CD14-positive monocyte (primary cell): Measurements from ENCODE around the gene EPN3. TPM values are rescaled to one million over a fixed set of nuclear protein-coding genes. Genes with fewer than 3 reads are reported as not detected.

Experiments used
- DNase-seq, 3 donors: peaks; one replicate each; pipeline ENCODE4 v3.0.0-alpha.2; 2011 to 2022
- H2AFZ ChIP-seq: 2 replicates; pipeline ENCODE4 v1.6.0; 2012; ENCODE audit warnings: mild to moderate bottlenecking, low read depth, low read length, inconsistent platforms; ENCODE audit not compliant: insufficient read depth, poor library complexity, severe bottlenecking
- H3K27ac ChIP-seq, 2 donors: 1 replicate in 1 of 2; 2 replicates in 1 of 2; pipeline ENCODE4 v1.5.1; 2012 to 2013; ENCODE audit warnings: low read length in 2 of 2, control low read depth in 1 of 2, inconsistent platforms in 1 of 2, low read depth in 1 of 2, mild to moderate bottlenecking in 1 of 2
- H3K27me3 ChIP-seq, 2 donors: one replicate each; pipeline versions ENCODE4 v1.6.0 to v1.6.1; 2011 to 2013; ENCODE audit warnings: low read length in 2 of 2; ENCODE audit not compliant: control insufficient read depth in 2 of 2, insufficient read depth in 2 of 2
- H3K36me3 ChIP-seq, 2 donors: replicated peaks in 1 of 2; 1 replicate in 1 of 2; 2 replicates in 1 of 2; pipeline versions ENCODE4 v1.5.1 to v1.6.1; 2012 to 2013; ENCODE audit warnings: low read length in 2 of 2, control low read depth in 1 of 2, inconsistent platforms in 1 of 2, mild to moderate bottlenecking in 1 of 2; ENCODE audit not compliant: insufficient read depth in 2 of 2, control insufficient read depth in 1 of 2
- H3K4me1 ChIP-seq, 2 donors: 1 replicate in 1 of 2; 2 replicates in 1 of 2; pipeline versions ENCODE4 v1.5.1 to v1.6.1; 2012 to 2013; ENCODE audit warnings: low read length in 2 of 2, control low read depth in 1 of 2, inconsistent platforms in 1 of 2, mild to moderate bottlenecking in 1 of 2, moderate library complexity in 1 of 2; ENCODE audit not compliant: insufficient read depth in 2 of 2, control insufficient read depth in 1 of 2
- H3K4me2 ChIP-seq: replicated peaks from 2 replicates; pipeline ENCODE3; 2012; ENCODE audit warnings: low read length, moderate library complexity, mild to moderate bottlenecking; ENCODE audit not compliant: poor library complexity, severe bottlenecking; ENCODE audit errors: extremely low read depth
- H3K4me3 ChIP-seq, 3 experiments: fragments of 200-600 bp in 1 of 3; sonication (generic) in 1 of 3; replicated peaks in 1 of 3; 1 replicate in 2 of 3; 2 replicates in 1 of 3; pipeline ENCODE4 v1.5.1; 2011 to 2013; ENCODE audit warnings: low read length in 3 of 3, mild to moderate bottlenecking in 3 of 3, control low read depth in 2 of 3, low read depth in 2 of 3, inconsistent platforms in 1 of 3, moderate library complexity in 1 of 3
- H3K79me2 ChIP-seq: 2 replicates; pipeline ENCODE4 v1.6.0; 2012; ENCODE audit warnings: mild to moderate bottlenecking, control low read depth, inconsistent platforms, low read length, moderate library complexity; ENCODE audit not compliant: insufficient read depth
- H3K9ac ChIP-seq: 2 replicates; pipeline ENCODE4 v1.6.0; 2017; ENCODE audit warnings: low read length, mild to moderate bottlenecking; ENCODE audit not compliant: insufficient read depth, poor library complexity, severe bottlenecking
- H3K9me3 ChIP-seq, 2 donors: replicated peaks in 1 of 2; 1 replicate in 1 of 2; 2 replicates in 1 of 2; pipeline versions ENCODE4 v1.5.1 to v1.6.1; 2012 to 2013; ENCODE audit warnings: low read length in 2 of 2, control low read depth in 1 of 2; ENCODE audit not compliant: control insufficient read depth in 1 of 2, insufficient read depth in 1 of 2
- H4K20me1 ChIP-seq: 2 replicates; pipeline ENCODE4 v1.6.0; 2012; ENCODE audit warnings: mild to moderate bottlenecking, low read length, control low read depth, moderate library complexity; ENCODE audit not compliant: insufficient read depth
- H3K27ac Mint-ChIP-seq, 7 donors: one replicate each; pipeline ENCODE4 v1.8.0; 2020; ENCODE audit warnings: mild to moderate bottlenecking in 7 of 7, mixed read lengths in 7 of 7, moderate library complexity in 6 of 7, inconsistent platforms in 2 of 7
- H3K27me3 Mint-ChIP-seq, 3 donors: one replicate each; pipeline ENCODE4 v1.8.0; 2021 to 2022; ENCODE audit warnings: low read depth in 3 of 3, mild to moderate bottlenecking in 3 of 3, mixed read lengths in 3 of 3, moderate library complexity in 3 of 3, inconsistent platforms in 1 of 3
- H3K36me3 Mint-ChIP-seq, 2 donors: one replicate each; pipeline ENCODE4 v1.8.0; 2020; ENCODE audit warnings: mixed read lengths in 2 of 2, inconsistent platforms in 1 of 2, mild to moderate bottlenecking in 1 of 2
- H3K4me1 Mint-ChIP-seq: one replicate; pipeline ENCODE4 v1.8.0; 2020; ENCODE audit warnings: mild to moderate bottlenecking, mixed read lengths
- H3K4me3 Mint-ChIP-seq, 2 donors: one replicate each; pipeline ENCODE4 v1.8.0; 2020; ENCODE audit warnings: mild to moderate bottlenecking in 2 of 2, mixed read lengths in 2 of 2, moderate library complexity in 1 of 2
- H3K9me3 Mint-ChIP-seq, 7 donors: one replicate each; pipeline ENCODE4 v1.8.0; 2020 to 2022; ENCODE audit warnings: mixed read lengths in 7 of 7, mild to moderate bottlenecking in 6 of 7, moderate library complexity in 6 of 7, inconsistent platforms in 2 of 7
- whole genome bisulfite sequencing: methylation state at CpG from one replicate; pipeline ENCODE4 v1.1.5; 2013; ENCODE audit warnings: missing lambda C conversion rate; ENCODE audit not compliant: insufficient coverage; 5-methylcytosine and 5-hydroxymethylcytosine counted together
- intact Hi-C, 2 donors: fragments of 100-400 bp; cut with micrococcal nuclease; formaldehyde crosslinking; loops; one replicate each; pipeline versions ENCODE4 v1.15.0 to v1.15.1; 2023
- polyA plus RNA-seq, 3 donors: library from polyadenylated mRNA; depleted of rRNA in 1 of 3; unstranded in 2 of 3; stranded (reverse) in 1 of 3; fragments of 300-500 nt in 2 of 3; fragments of >200 nt in 1 of 3; fragmentation: Illumina TruSeq in 2 of 3; gene quantifications; 1 replicate in 2 of 3; 2 replicates in 1 of 3; pipeline ENCODE4 v1.2.3, GENCODE V29; 2012 to 2021
- TF ChIP-seq, protein P1 (sequence below): fragments of 200-600 bp; IDR thresholded peaks from one replicate; pipeline ENCODE4 v1.8.0; 2022; ENCODE audit warnings: antibody characterized with exemption, mild to moderate bottlenecking

The EPN3 gene
- polyA plus RNA-seq, 3 donors: not detected

DNA sequence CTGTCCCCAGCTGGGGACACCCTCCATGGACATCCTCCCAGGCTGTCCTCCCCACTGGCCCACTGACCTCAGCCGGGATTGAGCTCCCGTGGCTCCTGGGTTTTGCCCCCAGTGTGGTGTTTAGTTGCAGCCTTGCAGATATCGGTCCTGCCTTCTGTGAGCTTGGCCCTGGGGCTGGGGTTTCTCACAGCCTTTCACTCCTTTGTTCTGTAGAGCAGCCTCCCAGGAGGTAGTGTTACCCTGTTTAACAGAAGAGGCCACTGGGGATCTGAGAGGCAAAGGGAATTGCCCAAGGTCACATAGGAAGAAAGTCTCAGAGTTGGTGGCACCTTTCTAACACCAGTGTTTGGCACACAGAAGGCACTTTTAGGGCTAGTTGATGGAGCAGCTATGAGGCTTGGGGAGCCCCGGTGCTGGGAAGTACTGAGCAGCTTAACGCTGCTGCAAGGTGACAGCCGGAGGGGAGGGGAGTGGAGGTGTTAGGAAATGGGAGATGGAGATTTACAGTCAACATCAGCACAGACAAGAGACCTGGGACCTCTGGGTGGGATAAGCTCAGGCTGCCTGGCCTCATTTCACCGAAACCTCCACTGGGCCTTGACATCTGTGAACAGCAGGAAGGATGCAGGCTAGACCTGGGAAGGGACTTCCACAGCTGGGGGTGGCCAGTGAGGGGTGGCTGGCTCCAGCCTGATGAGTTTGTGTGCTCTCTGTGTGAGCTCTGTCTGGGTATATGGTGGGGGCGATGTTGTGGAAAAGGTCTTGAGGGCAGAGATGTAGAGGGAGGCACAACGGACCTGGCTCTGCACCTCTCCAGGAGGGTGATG is 54.1 kb downstream of the EPN3 start:
- Histone ChIP-seq H3K9me3 (no peaks in the 10 kb centered on the region), H3K79me2 (no peaks in the 10 kb centered on the region), H3K27ac (no peak overlapping the region), H3K4me1 (no peaks in the 10 kb centered on the region), H2AFZ (no peak overlapping the region), H4K20me1 (no peaks in the 10 kb centered on the region), H3K4me3 (no peak overlapping the region), H3K27me3 (no peaks in the 10 kb centered on the region), H3K36me3 (no peaks in the 10 kb centered on the region), H3K9ac (no peak overlapping the region), H3K4me2 (no peak overlapping the region)
- TF ChIP-seq, protein P1, sequence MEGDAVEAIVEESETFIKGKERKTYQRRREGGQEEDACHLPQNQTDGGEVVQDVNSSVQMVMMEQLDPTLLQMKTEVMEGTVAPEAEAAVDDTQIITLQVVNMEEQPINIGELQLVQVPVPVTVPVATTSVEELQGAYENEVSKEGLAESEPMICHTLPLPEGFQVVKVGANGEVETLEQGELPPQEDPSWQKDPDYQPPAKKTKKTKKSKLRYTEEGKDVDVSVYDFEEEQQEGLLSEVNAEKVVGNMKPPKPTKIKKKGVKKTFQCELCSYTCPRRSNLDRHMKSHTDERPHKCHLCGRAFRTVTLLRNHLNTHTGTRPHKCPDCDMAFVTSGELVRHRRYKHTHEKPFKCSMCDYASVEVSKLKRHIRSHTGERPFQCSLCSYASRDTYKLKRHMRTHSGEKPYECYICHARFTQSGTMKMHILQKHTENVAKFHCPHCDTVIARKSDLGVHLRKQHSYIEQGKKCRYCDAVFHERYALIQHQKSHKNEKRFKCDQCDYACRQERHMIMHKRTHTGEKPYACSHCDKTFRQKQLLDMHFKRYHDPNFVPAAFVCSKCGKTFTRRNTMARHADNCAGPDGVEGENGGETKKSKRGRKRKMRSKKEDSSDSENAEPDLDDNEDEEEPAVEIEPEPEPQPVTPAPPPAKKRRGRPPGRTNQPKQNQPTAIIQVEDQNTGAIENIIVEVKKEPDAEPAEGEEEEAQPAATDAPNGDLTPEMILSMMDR: no peak
- intact Hi-C loops: no loop called here
- Mint-ChIP-seq H3K4me3 (no peak overlapping the region), H3K36me3 (no peaks in the 10 kb centered on the region), H3K9me3 (peaks cover 0 to 1% (median 0%) of the 10 kb centered on the region in 7 donors), H3K27me3 (peaks cover 17 to 23% (median 18%) of the 10 kb centered on the region in 3 donors), H3K4me1 (no peaks in the 10 kb centered on the region), H3K27ac (peak overlapping the region in 1 of 7 donors; percentile 24)
- no peak for DNase-seq
- WGBS: 99% methylated on average over 7 of the region's 9 CpGs

GRCh38 chr17:50587571-50587970 is 55.0 kb downstream of the EPN3 start:
- no peak overlapping the region for H3K27ac Mint-ChIP-seq

More at GRCh38 chr17:50587571-50587970, 55.0 kb downstream of the EPN3 start:
- no peaks in the 10 kb centered on the region for H4K20me1 ChIP-seq
- H3K4me3 Mint-ChIP-seq: no peak overlapping the region
- H3K4me1 Mint-ChIP-seq: no peaks in the 10 kb centered on the region
- no peaks in the 10 kb centered on the region for H3K36me3 Mint-ChIP-seq
- H3K79me2 ChIP-seq: no peaks in the 10 kb centered on the region
- 89% methylated on average over 7 of the region's 9 CpGs for WGBS
- H3K27ac ChIP-seq: no peak overlapping the region
- peaks cover 0 to 1% (median 0%) of the 10 kb centered on the region in 7 donors for H3K9me3 Mint-ChIP-seq
- DNase-seq: no peak
- peaks cover 15 to 17% (median 16%) of the 10 kb centered on the region in 3 donors for H3K27me3 Mint-ChIP-seq
- H3K27me3 ChIP-seq: no peaks in the 10 kb centered on the region
- H3K4me1 ChIP-seq: no peaks in the 10 kb centered on the region
- no peak overlapping the region for H3K9ac ChIP-seq
- no peaks in the 10 kb centered on the region for H3K9me3 ChIP-seq
- H3K36me3 ChIP-seq: no peaks in the 10 kb centered on the region
- no peak overlapping the region for H3K4me3 ChIP-seq
- TF ChIP-seq, protein P1: no peak
- intact Hi-C loops: no loop called here
- no peak overlapping the region for H2AFZ ChIP-seq
- no peak overlapping the region for H3K4me2 ChIP-seq
